Measurements from ENCODE around the gene ASTE1.

The ASTE1 gene

GRCh38 chr3:130981469-130981868 lies 45.2 kb downstream of the ASTE1 start:
- H3K79me2 ChIP-seq (ENCODE audit: insufficient read depth, low read length) = no peaks in the 10 kb centered on the region
- H3F3A ChIP-seq (ENCODE audit: low read depth) = no peaks in the 10 kb centered on the region
- H2AFZ ChIP-seq (ENCODE audit: low read length) = no peak overlapping the region
- H3K9me2 ChIP-seq (replicated peaks; ENCODE audit: low read depth, low read length) = no peaks in the 10 kb centered on the region
- no peak for TF ChIP-seq CTCF (conservative IDR thresholded peaks at IDR 0.05; ENCODE audit: low read length)
- TF ChIP-seq EZH2phosphoT487 (IDR thresholded peaks at IDR 0.05; ENCODE audit: borderline replicate concordance) = no peak
- H4K20me1 ChIP-seq (ENCODE audit: insufficient read depth, low read length, poor library complexity, severe bottlenecking) = no peaks in the 10 kb centered on the region
- no peak overlapping the region for H3K4me3 ChIP-seq (ENCODE audit: low read length, poor library complexity, severe bottlenecking)
- no peak overlapping the region for H3K9ac ChIP-seq (ENCODE audit: low read depth, low read length, poor library complexity, severe bottlenecking)
- H3K27me3 ChIP-seq (ENCODE audit: insufficient read depth, low read length, poor library complexity, severe bottlenecking) = no peaks in the 10 kb centered on the region
- H3K9me3 ChIP-seq (ENCODE audit: insufficient read depth, low read depth, low read length) = no peaks in the 10 kb centered on the region
- no peak overlapping the region for H3K4me2 ChIP-seq (ENCODE audit: low read depth, low read length, poor library complexity, severe bottlenecking)
- no peaks in the 10 kb centered on the region for H3K4me1 ChIP-seq (ENCODE audit: insufficient read depth, low read length, poor library complexity, severe bottlenecking)
- H3K36me3 ChIP-seq (ENCODE audit: insufficient read depth, low read length) = peaks cover 58% of the 10 kb centered on the region

- Histone ChIP-seq H3K79me2 (ENCODE audit: insufficient read depth, low read length) (no peaks in the 10 kb centered on the region), H3K9ac (ENCODE audit: low read depth, low read length, poor library complexity, severe bottlenecking) (no peak overlapping the region), H3K9me2 (replicated peaks; ENCODE audit: low read depth, low read length) (no peaks in the 10 kb centered on the region), H3K36me3 (ENCODE audit: insufficient read depth, low read length) (peaks cover 75% of the 10 kb centered on the region), H3K4me2 (ENCODE audit: low read depth, low read length, poor library complexity, severe bottlenecking) (no peak overlapping the region), H3K4me1 (ENCODE audit: insufficient read depth, low read length, poor library complexity, severe bottlenecking) (no peaks in the 10 kb centered on the region), H3F3A (ENCODE audit: low read depth) (no peaks in the 10 kb centered on the region), H3K27me3 (ENCODE audit: insufficient read depth, low read length, poor library complexity, severe bottlenecking) (no peaks in the 10 kb centered on the region), H3K4me3 (ENCODE audit: low read length, poor library complexity, severe bottlenecking) (no peak overlapping the region), H3K9me3 (ENCODE audit: insufficient read depth, low read depth, low read length) (no peaks in the 10 kb centered on the region), H2AFZ (ENCODE audit: low read length) (no peak overlapping the region), H4K20me1 (ENCODE audit: insufficient read depth, low read length, poor library complexity, severe bottlenecking) (no peaks in the 10 kb centered on the region)
- TF ChIP-seq CTCF (conservative IDR thresholded peaks at IDR 0.05; ENCODE audit: low read length) = no peak
Measured at GRCh38 chr3:130979117-130979516, 47.5 kb downstream of the ASTE1 start.

GRCh38 chr3:130976706-130977105 lies 49.9 kb downstream of the ASTE1 start:
- no peaks in the 10 kb centered on the region for H3K9me3 ChIP-seq (ENCODE audit: insufficient read depth, low read depth, low read length)
- H3K9ac ChIP-seq (ENCODE audit: low read depth, low read length, poor library complexity, severe bottlenecking) = no peak overlapping the region
- no peak for TF ChIP-seq EZH2phosphoT487 (IDR thresholded peaks at IDR 0.05; ENCODE audit: borderline replicate concordance)
- TF ChIP-seq CTCF (conservative IDR thresholded peaks at IDR 0.05; ENCODE audit: low read length) = no peak
- H3K4me3 ChIP-seq (ENCODE audit: low read length, poor library complexity, severe bottlenecking) = no peak overlapping the region
- H4K20me1 ChIP-seq (ENCODE audit: insufficient read depth, low read length, poor library complexity, severe bottlenecking) = no peaks in the 10 kb centered on the region
- no peaks in the 10 kb centered on the region for H3K27me3 ChIP-seq (ENCODE audit: insufficient read depth, low read length, poor library complexity, severe bottlenecking)
- no peaks in the 10 kb centered on the region for H3K9me2 ChIP-seq (replicated peaks; ENCODE audit: low read depth, low read length)
- no peaks in the 10 kb centered on the region for H3K4me1 ChIP-seq (ENCODE audit: insufficient read depth, low read length, poor library complexity, severe bottlenecking)
- H3K4me2 ChIP-seq (ENCODE audit: low read depth, low read length, poor library complexity, severe bottlenecking) = no peak overlapping the region
- H3K36me3 ChIP-seq (ENCODE audit: insufficient read depth, low read length) = peaks cover 75% of the 10 kb centered on the region
- no peak overlapping the region for H2AFZ ChIP-seq (ENCODE audit: low read length)
- H3K79me2 ChIP-seq (ENCODE audit: insufficient read depth, low read length) = no peaks in the 10 kb centered on the region
- H3F3A ChIP-seq (ENCODE audit: low read depth) = no peaks in the 10 kb centered on the region
